Keratinocyte (primary cell): ENCODE data around the gene ERG.

Experiments used
- EZH2 ChIP-seq: IDR thresholded peaks from one replicate; pipeline ENCODE4 v1.6.1; 2012; ENCODE audit warnings: inconsistent platforms, mild to moderate bottlenecking, low read length, moderate library complexity
- TF ChIP-seq, protein P1 (sequence below), 3 experiments: IDR thresholded peaks in 1 of 3; conservative IDR thresholded peaks in 1 of 3; optimal IDR thresholded peaks in 1 of 3; 2 replicates in 2 of 3; 3 replicates in 1 of 3; pipeline versions ENCODE3 to v1.5.1; 2011; ENCODE audit warnings: low read length in 3 of 3, mild to moderate bottlenecking in 3 of 3, moderate library complexity in 2 of 3, control low read depth in 1 of 3, inconsistent platforms in 1 of 3; ENCODE audit not compliant: insufficient read depth in 2 of 3; ENCODE audit errors: extremely low read depth in 1 of 3

GRCh38 chr21:38363693-38364092 lies 134.6 kb downstream of the ERG start:
- TF ChIP-seq, protein P1, sequence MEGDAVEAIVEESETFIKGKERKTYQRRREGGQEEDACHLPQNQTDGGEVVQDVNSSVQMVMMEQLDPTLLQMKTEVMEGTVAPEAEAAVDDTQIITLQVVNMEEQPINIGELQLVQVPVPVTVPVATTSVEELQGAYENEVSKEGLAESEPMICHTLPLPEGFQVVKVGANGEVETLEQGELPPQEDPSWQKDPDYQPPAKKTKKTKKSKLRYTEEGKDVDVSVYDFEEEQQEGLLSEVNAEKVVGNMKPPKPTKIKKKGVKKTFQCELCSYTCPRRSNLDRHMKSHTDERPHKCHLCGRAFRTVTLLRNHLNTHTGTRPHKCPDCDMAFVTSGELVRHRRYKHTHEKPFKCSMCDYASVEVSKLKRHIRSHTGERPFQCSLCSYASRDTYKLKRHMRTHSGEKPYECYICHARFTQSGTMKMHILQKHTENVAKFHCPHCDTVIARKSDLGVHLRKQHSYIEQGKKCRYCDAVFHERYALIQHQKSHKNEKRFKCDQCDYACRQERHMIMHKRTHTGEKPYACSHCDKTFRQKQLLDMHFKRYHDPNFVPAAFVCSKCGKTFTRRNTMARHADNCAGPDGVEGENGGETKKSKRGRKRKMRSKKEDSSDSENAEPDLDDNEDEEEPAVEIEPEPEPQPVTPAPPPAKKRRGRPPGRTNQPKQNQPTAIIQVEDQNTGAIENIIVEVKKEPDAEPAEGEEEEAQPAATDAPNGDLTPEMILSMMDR (optimal IDR thresholded peaks at IDR 0.05 in 1 of 3, IDR thresholded peaks at IDR 0.05 in 1 of 3, conservative IDR thresholded peaks at IDR 0.05 in 1 of 3; ENCODE audit: extremely low read depth in 1 of 3, insufficient read depth in 2 of 3, low read length in 3 of 3): no peak
- TF ChIP-seq EZH2: no peak
